Endodermal cell (in vitro differentiated cells): ENCODE results near the gene PRKCZ. TPM values are rescaled to one million over a fixed set of nuclear protein-coding genes. Genes with fewer than 3 reads are reported as not detected.

Source experiments
- DNase-seq: peaks from one replicate; pipeline ENCODE4 v3.0.0-alpha.2; 2017
- H3K27ac ChIP-seq: 2 replicates; pipeline ENCODE4 v1.5.1; 2013; ENCODE audit warnings: mild to moderate bottlenecking, low read depth, low read length, moderate library complexity
- H3K27me3 ChIP-seq: 2 replicates; pipeline ENCODE4 v1.6.1; 2013; ENCODE audit warnings: mild to moderate bottlenecking, low read length, moderate library complexity; ENCODE audit not compliant: insufficient read depth, control insufficient read depth, poor library complexity, severe bottlenecking
- H3K36me3 ChIP-seq: 2 replicates; pipeline ENCODE4 v1.7.0; 2013; ENCODE audit warnings: mild to moderate bottlenecking, low read length, moderate library complexity; ENCODE audit not compliant: control insufficient read depth, insufficient read depth
- H3K4me1 ChIP-seq: one replicate; pipeline ENCODE4 v1.7.0; 2013; ENCODE audit warnings: low read length; ENCODE audit not compliant: control insufficient read depth, insufficient read depth
- H3K4me3 ChIP-seq: 2 replicates; pipeline ENCODE4 v1.5.1; 2013; ENCODE audit warnings: mild to moderate bottlenecking, low read length, moderate library complexity
- H3K9ac ChIP-seq: 2 replicates; pipeline ENCODE4 v1.6.1; 2013; ENCODE audit warnings: mild to moderate bottlenecking, low read length, moderate library complexity; ENCODE audit not compliant: poor library complexity, severe bottlenecking; ENCODE audit errors: extremely low read depth
- H3K9me3 ChIP-seq: 2 replicates; pipeline ENCODE4 v1.6.1; 2013; ENCODE audit warnings: mild to moderate bottlenecking, low read length, moderate library complexity; ENCODE audit not compliant: control insufficient read depth
- H3K27ac Mint-ChIP-seq: 2 replicates; pipeline ENCODE4 v1.8.0; 2020; ENCODE audit warnings: mixed read lengths
- H3K27me3 Mint-ChIP-seq: 2 replicates; pipeline ENCODE4 v1.8.0; 2021; ENCODE audit warnings: mild to moderate bottlenecking, mixed read lengths; ENCODE audit not compliant: insufficient read depth
- H3K36me3 Mint-ChIP-seq: 2 replicates; pipeline ENCODE4 v1.8.0; 2020; ENCODE audit warnings: low read depth, mixed read lengths
- H3K4me1 Mint-ChIP-seq: 2 replicates; pipeline ENCODE4 v1.8.0; 2020; ENCODE audit warnings: mixed read lengths
- H3K4me3 Mint-ChIP-seq: 2 replicates; pipeline ENCODE4 v1.8.0; 2020; ENCODE audit warnings: mild to moderate bottlenecking, moderate library complexity, mixed read lengths
- H3K9me3 Mint-ChIP-seq: 2 replicates; pipeline ENCODE4 v1.8.0; 2020; ENCODE audit warnings: mild to moderate bottlenecking, mixed read lengths
- WGBS, 2 experiments: methylation state at CpG; one replicate each; pipeline versions ENCODE4 v1.1.5 to v1.1.7; 2013; ENCODE audit warnings: missing lambda C conversion rate in 2 of 2, mixed read lengths in 1 of 2; ENCODE audit not compliant: insufficient coverage in 1 of 2, insufficient read length in 1 of 2; 5-methylcytosine and 5-hydroxymethylcytosine counted together
- total RNA-seq, 2 donors: library from RNA; stranded (reverse); fragmentation: NEBNext Ultra II Directional in 1 of 2; extraction: Animal tissue kit (Norgen Biotek cat#: 25700) in 1 of 2; gene quantifications; 2 replicates in 1 of 2; 3 replicates in 1 of 2; pipeline ENCODE4 v1.2.1, GENCODE V29; 2021
- TF ChIP-seq, protein P1 (sequence below): fragments of 200-600 bp; sonication (generic); conservative IDR thresholded peaks from 2 replicates; pipeline ENCODE4 v1.5.0; 2021; ENCODE audit warnings: antibody characterized with exemption, mild to moderate bottlenecking

Gene PRKCZ
- total RNA-seq, 2 donors from 2014 or later, result 49.9 to 68.5 TPM

DNA sequence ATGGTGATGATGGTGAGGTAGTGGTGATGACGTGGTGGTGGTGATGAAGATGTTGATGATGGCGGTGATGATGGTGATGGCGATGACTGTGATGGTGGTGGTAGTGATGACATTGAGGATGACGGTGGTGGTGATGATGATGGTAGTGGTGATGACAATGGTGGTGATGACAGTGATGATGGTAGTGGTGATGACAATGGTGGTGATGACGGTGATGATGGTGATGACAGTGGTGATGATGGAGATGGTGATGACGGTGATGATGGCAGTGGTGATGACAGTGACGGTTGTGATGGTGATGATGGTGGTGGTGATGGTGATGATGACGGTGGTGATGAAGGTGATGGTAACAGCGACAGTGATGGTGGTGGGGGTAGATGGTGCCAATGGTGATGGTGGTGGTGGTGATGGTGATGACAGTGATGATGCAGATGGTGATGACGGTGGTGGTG lies 105.0 kb downstream of the PRKCZ start:
- no peak for DNase-seq
- peaks cover 7% of the 10 kb centered on the region for H3K36me3 ChIP-seq
- TF ChIP-seq, protein P1, sequence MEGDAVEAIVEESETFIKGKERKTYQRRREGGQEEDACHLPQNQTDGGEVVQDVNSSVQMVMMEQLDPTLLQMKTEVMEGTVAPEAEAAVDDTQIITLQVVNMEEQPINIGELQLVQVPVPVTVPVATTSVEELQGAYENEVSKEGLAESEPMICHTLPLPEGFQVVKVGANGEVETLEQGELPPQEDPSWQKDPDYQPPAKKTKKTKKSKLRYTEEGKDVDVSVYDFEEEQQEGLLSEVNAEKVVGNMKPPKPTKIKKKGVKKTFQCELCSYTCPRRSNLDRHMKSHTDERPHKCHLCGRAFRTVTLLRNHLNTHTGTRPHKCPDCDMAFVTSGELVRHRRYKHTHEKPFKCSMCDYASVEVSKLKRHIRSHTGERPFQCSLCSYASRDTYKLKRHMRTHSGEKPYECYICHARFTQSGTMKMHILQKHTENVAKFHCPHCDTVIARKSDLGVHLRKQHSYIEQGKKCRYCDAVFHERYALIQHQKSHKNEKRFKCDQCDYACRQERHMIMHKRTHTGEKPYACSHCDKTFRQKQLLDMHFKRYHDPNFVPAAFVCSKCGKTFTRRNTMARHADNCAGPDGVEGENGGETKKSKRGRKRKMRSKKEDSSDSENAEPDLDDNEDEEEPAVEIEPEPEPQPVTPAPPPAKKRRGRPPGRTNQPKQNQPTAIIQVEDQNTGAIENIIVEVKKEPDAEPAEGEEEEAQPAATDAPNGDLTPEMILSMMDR, result no peak
- Mint-ChIP-seq H3K27me3 (no peaks in the 10 kb centered on the region), H3K9me3 (no peaks in the 10 kb centered on the region), H3K4me1 (no peaks in the 10 kb centered on the region), H3K27ac (no peak overlapping the region), H3K36me3 (peaks cover 69% of the 10 kb centered on the region), H3K4me3 (no peak overlapping the region)
- no peaks in the 10 kb centered on the region for H3K9me3 ChIP-seq
- no peak overlapping the region for H3K27ac ChIP-seq
- WGBS, 2 experiments, result 93 to 94% methylated on average over 10 of the region's 10 CpGs
- no peak overlapping the region for H3K9ac ChIP-seq
- H3K4me1 ChIP-seq, result no peaks in the 10 kb centered on the region
- H3K4me3 ChIP-seq, result no peak overlapping the region
- no peaks in the 10 kb centered on the region for H3K27me3 ChIP-seq

DNA sequence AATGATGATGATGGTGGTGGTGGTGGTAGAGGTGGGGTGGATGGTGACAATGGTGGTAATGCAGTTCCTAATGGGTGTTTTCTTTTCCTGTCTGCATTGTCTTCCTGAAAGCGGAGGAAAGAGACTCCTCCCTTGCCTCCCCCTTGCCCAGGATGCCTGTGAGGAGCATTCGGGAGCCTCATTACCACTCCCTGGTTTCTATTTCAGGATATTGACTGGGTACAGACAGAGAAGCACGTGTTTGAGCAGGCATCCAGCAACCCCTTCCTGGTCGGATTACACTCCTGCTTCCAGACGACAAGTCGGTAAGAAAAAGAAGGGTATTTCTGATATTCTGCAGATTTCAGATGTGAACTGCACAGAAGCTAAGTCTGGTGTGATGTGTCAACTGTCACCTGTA lies 105.6 kb downstream of the PRKCZ start:
- no peaks in the 10 kb centered on the region for H3K27me3 Mint-ChIP-seq
- H3K27me3 ChIP-seq, result no peaks in the 10 kb centered on the region
- H3K27ac ChIP-seq, result no peak overlapping the region
- DNase-seq, result no peak
- H3K36me3 ChIP-seq, result peaks cover 7% of the 10 kb centered on the region
- no peak overlapping the region for H3K27ac Mint-ChIP-seq
- no peaks in the 10 kb centered on the region for H3K4me1 Mint-ChIP-seq
- TF ChIP-seq, protein P1, result no peak
- H3K4me3 ChIP-seq, result no peak overlapping the region
- H3K9me3 ChIP-seq, result no peaks in the 10 kb centered on the region
- H3K9me3 Mint-ChIP-seq, result no peaks in the 10 kb centered on the region
- H3K9ac ChIP-seq, result no peak overlapping the region
- H3K4me3 Mint-ChIP-seq, result no peak overlapping the region
- H3K4me1 ChIP-seq, result no peaks in the 10 kb centered on the region
- peaks cover 68% of the 10 kb centered on the region for H3K36me3 Mint-ChIP-seq
- WGBS, 2 experiments, result 91 to 97% methylated on average over 5 to 6 of the region's 6 CpGs

DNA sequence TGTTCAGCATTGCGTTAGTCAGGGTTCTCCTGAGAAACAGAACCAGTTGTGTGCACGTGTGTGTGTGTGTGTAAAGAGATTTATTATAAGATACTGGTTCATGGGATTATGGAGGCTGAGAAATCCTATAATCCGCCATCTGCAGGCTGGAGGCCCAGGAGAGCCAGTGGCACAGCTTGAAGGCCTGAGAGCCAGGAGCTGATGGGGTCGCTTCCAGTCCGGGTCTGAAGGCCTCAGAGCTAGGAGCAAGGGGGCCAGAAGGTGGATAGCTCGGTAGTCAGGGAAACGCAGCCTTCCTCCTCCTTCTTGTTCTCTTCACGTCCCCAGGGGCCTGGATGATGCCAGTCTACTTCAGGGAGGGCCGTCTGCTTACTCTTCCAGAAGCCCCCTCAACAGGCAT lies 106.7 kb downstream of the PRKCZ start:
- Mint-ChIP-seq H3K9me3 (no peaks in the 10 kb centered on the region), H3K4me1 (no peaks in the 10 kb centered on the region), H3K36me3 (peaks cover 66% of the 10 kb centered on the region), H3K4me3 (no peak overlapping the region), H3K27ac (peak overlapping the region; percentile 35), H3K27me3 (no peaks in the 10 kb centered on the region)
- DNase-seq, result no peak
- Histone ChIP-seq H3K9ac (no peak overlapping the region), H3K9me3 (no peaks in the 10 kb centered on the region), H3K27me3 (no peaks in the 10 kb centered on the region), H3K27ac (no peak overlapping the region), H3K4me3 (no peak overlapping the region), H3K36me3 (peaks cover 7% of the 10 kb centered on the region), H3K4me1 (no peaks in the 10 kb centered on the region)
- TF ChIP-seq, protein P1, result no peak
- WGBS, 2 experiments, result 87% methylated on average over 6 to 9 of the region's 9 CpGs
